A549 (cell line): ENCODE measurements around the gene PFDN2. TPM values are rescaled to one million over a fixed set of nuclear protein-coding genes. Genes with fewer than 3 reads are reported as not detected.

Experiments
- ATAC-seq, 2 experiments: fragments of 200-7000 bp in 1 of 2; fragments of >200 bp in 1 of 2; cut with Nextera tagmentation in 1 of 2; cut with Tn5 transposase in 1 of 2; 3 replicates each; pipeline versions ENCODE4 v1.8.0 to v1.9.1; 2018 to 2020; ENCODE audit warnings: mild to moderate bottlenecking in 1 of 2, moderate library complexity in 1 of 2
- CTCF ChIA-PET: fragments of 300-600 bp; sonication (Branson Sonifier 250); formaldehyde crosslinking; extraction: SDS; loops from one replicate; lab custom pipeline; 2021; ENCODE audit warnings: antibody characterized with exemption, inconsistent platforms; lab: Yijun Ruan, JAX
- POLR2A ChIA-PET: fragments of 350-600 bp; formaldehyde crosslinking; extraction: SDS; loops from one replicate; lab custom pipeline; 2021; ENCODE audit warnings: antibody characterized with exemption, inconsistent platforms; lab: Yijun Ruan, JAX
- DNase-seq, 2 experiments: peaks; one replicate each; pipeline versions ENCODE4 v3.0.0 to v3.0.0-alpha.2; 2011 to 2016; ENCODE audit warnings: low read depth in 1 of 2, low spot score in 1 of 2
- FAIRE-seq: peaks from 2 replicates; lab custom pipeline; 2011; peaks lifted over from hg19 to GRCh38; lab: Jason Lieb, UNC
- H3K27ac ChIP-seq, 2 experiments: fragments of >200 bp; sonication (Bioruptor Twin); formaldehyde crosslinking; 3 replicates each; pipeline ENCODE4 v1.5.1; 2016 to 2017
- H3K4me1 ChIP-seq: fragments of >200 bp; sonication (Bioruptor Twin); formaldehyde crosslinking; 3 replicates; pipeline ENCODE4 v1.6.1; 2016
- H3K4me2 ChIP-seq: fragments of >200 bp; sonication (Bioruptor Twin); formaldehyde crosslinking; 3 replicates; pipeline ENCODE4 v1.6.1; 2016
- H3K4me3 ChIP-seq: fragments of >200 bp; sonication (Bioruptor Twin); formaldehyde crosslinking; 3 replicates; pipeline ENCODE4 v1.5.1; 2016
- H3K9me3 ChIP-seq: fragments of >200 bp; sonication (Bioruptor Twin); formaldehyde crosslinking; 3 replicates; pipeline ENCODE4 v1.6.1; 2016
- BCL3 ChIP-seq: fragments of >200 bp; sonication (Bioruptor Twin); formaldehyde crosslinking; IDR thresholded peaks from 3 replicates; pipeline ENCODE4 v1.6.1; 2016
- CBX2 ChIP-seq: fragments of 200-600 bp; sonication (generic); IDR thresholded peaks from 2 replicates; pipeline ENCODE4 v1.6.1; 2016; ENCODE audit warnings: low read depth, mild to moderate bottlenecking, borderline replicate concordance
- CBX8 ChIP-seq: fragments of 200-600 bp; sonication (generic); IDR thresholded peaks from 2 replicates; pipeline ENCODE4 v1.6.1; 2016
- EHF ChIP-seq: fragments of 250-450 bp; sonication (Bioruptor Pico); IDR thresholded peaks from 2 replicates; pipeline ENCODE4 v1.5.0; 2020; ENCODE audit warnings: mild to moderate bottlenecking
- EP300 ChIP-seq, 2 experiments: fragments of >200 bp; sonication (Bioruptor Twin); formaldehyde crosslinking; IDR thresholded peaks; 2 replicates in 1 of 2; 3 replicates in 1 of 2; pipeline ENCODE4 v1.6.1; 2016 to 2017
- HDAC2 ChIP-seq: fragments of 200-600 bp; sonication (generic); IDR thresholded peaks from 2 replicates; pipeline ENCODE4 v1.6.1; 2016
- HEYL ChIP-seq: fragments of 250-450 bp; sonication (Bioruptor Pico); IDR thresholded peaks from 2 replicates; pipeline ENCODE4 v1.8.0; 2021; ENCODE audit warnings: mild to moderate bottlenecking, moderate library complexity
- HOXA7 ChIP-seq: fragments of 250-450 bp; sonication (Bioruptor Pico); IDR thresholded peaks from 2 replicates; pipeline ENCODE4 v1.5.0; 2020; ENCODE audit warnings: mild to moderate bottlenecking, moderate library complexity
- JUN ChIP-seq, 2 experiments: fragments of >200 bp; sonication (Bioruptor Twin); formaldehyde crosslinking; IDR thresholded peaks; 2 replicates in 1 of 2; 3 replicates in 1 of 2; pipeline ENCODE4 v1.6.1; 2016 to 2017
- JUNB ChIP-seq: fragments of >200 bp; sonication (Bioruptor Twin); formaldehyde crosslinking; IDR thresholded peaks from 2 replicates; pipeline ENCODE4 v1.6.1; 2016
- KDM5A ChIP-seq: fragments of 200-600 bp; sonication (generic); IDR thresholded peaks from 2 replicates; pipeline ENCODE4 v1.6.1; 2016; ENCODE audit warnings: antibody characterized with exemption, mild to moderate bottlenecking
- MYC ChIP-seq: IDR thresholded peaks from 2 replicates; pipeline ENCODE4 v1.6.1; 2012; ENCODE audit warnings: mild to moderate bottlenecking, inconsistent platforms, low read length, improper control_type of control experiment, borderline replicate concordance
- PBX3 ChIP-seq: IDR thresholded peaks from 2 replicates; pipeline ENCODE4 v1.6.1; 2012
- POLR2A ChIP-seq: IDR thresholded peaks from 2 replicates; pipeline ENCODE4 v1.6.1; 2012; ENCODE audit warnings: mild to moderate bottlenecking, low read length
- RARB ChIP-seq: fragments of 250-450 bp; sonication (Bioruptor Pico); IDR thresholded peaks from 2 replicates; pipeline ENCODE4 v1.8.0; 2021; ENCODE audit warnings: mild to moderate bottlenecking, moderate library complexity
- RCOR1 ChIP-seq: fragments of 150-350 bp; IDR thresholded peaks from 2 replicates; pipeline ENCODE4 v1.6.1; 2014; ENCODE audit warnings: antibody characterized with exemption, low read length, low read depth
- REST ChIP-seq: fragments of 200-600 bp; sonication (generic); IDR thresholded peaks from 2 replicates; pipeline ENCODE4 v1.6.1; 2016; ENCODE audit warnings: antibody characterized with exemption, mild to moderate bottlenecking, moderate library complexity
- SMC3 ChIP-seq: fragments of >200 bp; sonication (Bioruptor Twin); formaldehyde crosslinking; IDR thresholded peaks from 3 replicates; pipeline ENCODE4 v1.6.1; 2018; ENCODE audit warnings: inconsistent platforms
- SREBF2 ChIP-seq: fragments of 450-650 bp; IDR thresholded peaks from 2 replicates; pipeline ENCODE4 v1.6.1; 2014; ENCODE audit warnings: mild to moderate bottlenecking, moderate library complexity
- ZFP36 ChIP-seq: fragments of 450-650 bp; IDR thresholded peaks from 2 replicates; pipeline ENCODE4 v1.6.1; 2014; ENCODE audit warnings: borderline replicate concordance; ENCODE audit not compliant: partially characterized antibody
- ZSCAN20 ChIP-seq: fragments of 250-450 bp; sonication (Bioruptor Pico); IDR thresholded peaks from 2 replicates; pipeline ENCODE4 v1.8.0; 2022; ENCODE audit warnings: mild to moderate bottlenecking, moderate library complexity
- WGBS: methylation state at CpG from one replicate; pipeline ENCODE4 v1.1.6; 2017; ENCODE audit errors: missing lambda C conversion rate; 5-methylcytosine and 5-hydroxymethylcytosine counted together
- polyA plus RNA-seq, 4 experiments: library from polyadenylated mRNA; depleted of rRNA in 3 of 4; stranded (reverse); fragments of >200 nt; fragmentation: RNase III in 1 of 4; extraction: RNeasy Plus Mini Kit Qiagen cat#74134 plus additional on column Dnase treatment in 1 of 4; gene quantifications; 2 replicates in 3 of 4; 3 replicates in 1 of 4; pipeline ENCODE4 v1.2.3, GENCODE V29; 2011 to 2017
- TF ChIP-seq, protein P1 (sequence below): IDR thresholded peaks from 2 replicates; pipeline ENCODE4 v1.6.1; 2012; ENCODE audit warnings: low read depth, borderline replicate concordance

Gene PFDN2
- polyA plus RNA-seq, 2 of the 4 experiments (the other 2 are of a cell fraction) = 179 to 187 TPM

DNA sequence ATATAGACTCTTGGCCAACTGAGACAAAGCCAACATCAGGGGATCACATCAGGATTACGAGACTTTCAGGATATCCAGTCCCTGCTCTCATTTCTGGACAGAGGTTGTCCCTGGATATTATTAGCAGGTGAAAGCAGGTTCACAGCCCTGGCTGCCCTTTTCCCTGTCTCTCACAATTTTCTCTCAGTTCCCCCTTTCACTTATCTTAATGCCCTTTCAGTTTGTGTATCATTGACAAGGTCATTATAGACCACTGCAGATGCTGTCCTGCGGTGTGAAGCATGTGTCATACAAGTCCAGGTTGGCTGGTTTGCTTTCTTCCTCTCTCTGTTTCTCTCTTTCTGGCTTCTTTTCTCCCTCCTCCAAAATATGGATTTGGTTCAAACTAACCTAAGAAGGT, 21.8 kb downstream of the PFDN2 start:
- ChIA-PET CTCF (interaction anchor here (1.5 to 9.7 kb wide), 15 partner anchors 11 to 107 kb away, joined by 3 to 319 read pairs (median 30); partner anchors contain the start of genes ARHGAP30, F11R, NECTIN4 and USF1), POLR2A (no interaction called here)
- no peak for DNase-seq
- FAIRE-seq = no peak
- TF ChIP-seq ZFP36 = no peak
- no peak for TF ChIP-seq HEYL (CRISPR knock-in tag)
- no peak for TF ChIP-seq SREBF2
- TF ChIP-seq KDM5A = no peak
- TF ChIP-seq, protein P1, sequence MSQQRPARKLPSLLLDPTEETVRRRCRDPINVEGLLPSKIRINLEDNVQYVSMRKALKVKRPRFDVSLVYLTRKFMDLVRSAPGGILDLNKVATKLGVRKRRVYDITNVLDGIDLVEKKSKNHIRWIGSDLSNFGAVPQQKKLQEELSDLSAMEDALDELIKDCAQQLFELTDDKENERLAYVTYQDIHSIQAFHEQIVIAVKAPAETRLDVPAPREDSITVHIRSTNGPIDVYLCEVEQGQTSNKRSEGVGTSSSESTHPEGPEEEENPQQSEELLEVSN = no peak
- no peak for ATAC-seq
- Histone ChIP-seq H3K9me3 (no peaks in the 10 kb centered on the region), H3K27ac (peak overlapping the region in 1 of 2 experiments; percentile 20; a peak in 1 of 6 replicates), H3K4me3 (no peak overlapping the region), H3K4me2 (no peak overlapping the region), H3K4me1 (peaks cover 27% of the 10 kb centered on the region)
- 90% methylated on average over 2 of the region's 2 CpGs for WGBS

GRCh38 chr1:161095230-161095629, 22.6 kb downstream of the PFDN2 start:
- FAIRE-seq (no peak), ATAC-seq (no peak), DNase-seq (no peak)
- H3K4me3 ChIP-seq = no peak overlapping the region
- ChIA-PET CTCF (interaction anchor here (1.9 to 9.7 kb wide), 7 partner anchors 11 to 98 kb away, joined by 5 to 319 read pairs (median 42); partner anchors contain the start of genes ARHGAP30, F11R, NECTIN4 and USF1), POLR2A (no interaction called here)
- H3K9me3 ChIP-seq = no peaks in the 10 kb centered on the region
- no peak overlapping the region for H3K4me2 ChIP-seq
- TF ChIP-seq EHF (CRISPR knock-in tag) = no peak
- TF ChIP-seq PBX3 = no peak
- no peak for TF ChIP-seq ZFP36
- TF ChIP-seq RCOR1 = no peak
- no peak for TF ChIP-seq POLR2A
- no peak for TF ChIP-seq HEYL (CRISPR knock-in tag)
- no peak for TF ChIP-seq REST
- TF ChIP-seq JUNB = no peak
- no peak for TF ChIP-seq CBX8
- TF ChIP-seq MYC = no peak
- TF ChIP-seq CBX2 = no peak
- no peak overlapping the region for H3K27ac ChIP-seq
- 86% methylated on average over 6 of the region's 6 CpGs for WGBS
- peaks cover 24% of the 10 kb centered on the region for H3K4me1 ChIP-seq

DNA sequence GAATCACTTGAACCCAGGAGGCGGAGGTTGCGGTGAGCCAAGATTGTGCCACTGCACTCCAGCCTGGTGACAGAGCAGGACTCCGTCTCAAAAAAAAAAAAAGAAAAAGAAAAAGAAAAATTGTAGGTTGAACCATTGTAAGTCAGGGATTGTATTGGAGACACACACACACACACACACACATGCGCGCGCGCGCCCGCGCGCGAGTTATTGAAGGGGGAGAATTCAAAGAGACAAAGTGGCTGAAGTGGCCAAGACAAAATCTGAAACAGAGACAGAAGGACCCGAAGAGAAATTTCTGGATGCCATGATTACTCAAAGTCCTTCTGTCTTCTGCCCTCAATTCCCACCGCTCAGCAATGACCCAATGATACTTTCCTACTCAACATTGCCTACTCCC, 23.4 kb downstream of the PFDN2 start:
- ChIA-PET CTCF (interaction anchor here (1.9 to 9.7 kb wide), 4 partner anchors 10 to 97 kb away, joined by 5 to 319 read pairs (median 172); partner anchors contain the start of genes ARHGAP30 and NECTIN4), POLR2A (no interaction called here)
- no peaks in the 10 kb centered on the region for H3K9me3 ChIP-seq
- FAIRE-seq (no peak), ATAC-seq (no peak), DNase-seq (no peak)
- H3K4me1 ChIP-seq = peaks cover 24% of the 10 kb centered on the region
- H3K27ac ChIP-seq = no peak overlapping the region
- no peak overlapping the region for H3K4me3 ChIP-seq
- WGBS = 90% methylated on average over 14 of the region's 14 CpGs
- no peak overlapping the region for H3K4me2 ChIP-seq
- TF ChIP-seq SMC3 (no peak), EHF (CRISPR knock-in tag) (no peak), JUN (IDR thresholded peaks at IDR 0.05) (no peak), EP300 (IDR thresholded peaks at IDR 0.05) (no peak), HOXA7 (CRISPR knock-in tag) (no peak), BCL3 (no peak), REST (no peak), ZSCAN20 (CRISPR knock-in tag) (no peak), RARB (no peak), HDAC2 (no peak), HEYL (CRISPR knock-in tag) (no peak)
